NB4 (cell line): ENCODE results near the gene CFAP74.
"Not testable (repeated sequence)": the region's sequence is repeated elsewhere in the genome, so short reads cannot be mapped to it uniquely, and the experiment has no call there.

Experiments used
- MAX ChIP-seq: IDR thresholded peaks from 2 replicates; pipeline ENCODE4 v1.6.1; 2011; ENCODE audit warnings: low read depth, low read length
- POLR2A ChIP-seq: IDR thresholded peaks from 2 replicates; pipeline ENCODE4 v1.6.1; 2011; ENCODE audit warnings: mild to moderate bottlenecking; ENCODE audit not compliant: insufficient read length; ENCODE audit errors: extremely low read depth
- TF ChIP-seq, protein P1 (sequence below): IDR thresholded peaks from one replicate; pipeline ENCODE4 v1.5.1; 2012; ENCODE audit warnings: low read depth, low read length

DNA sequence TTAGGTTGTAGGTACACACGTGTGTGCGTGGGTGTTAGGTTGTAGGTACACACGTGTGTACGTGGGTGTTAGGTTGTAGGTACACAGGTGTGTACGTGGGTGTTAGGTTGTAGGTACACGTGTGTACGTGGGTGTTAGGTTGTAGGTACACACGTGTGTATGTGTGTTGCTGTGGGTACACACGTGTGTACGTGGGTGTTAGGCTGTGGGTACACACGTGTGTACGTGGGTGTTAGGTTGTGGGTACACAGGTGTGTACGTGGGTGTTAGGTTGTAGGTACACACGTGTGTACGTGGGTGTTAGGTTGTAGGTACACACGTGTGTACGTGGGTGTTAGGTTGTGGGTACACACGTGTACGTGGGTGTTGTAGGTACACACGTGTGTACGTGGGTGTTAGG is 68.7 kb downstream of the CFAP74 start:
- not testable (repeated sequence) for TF ChIP-seq MAX, POLR2A
- TF ChIP-seq, protein P1, sequence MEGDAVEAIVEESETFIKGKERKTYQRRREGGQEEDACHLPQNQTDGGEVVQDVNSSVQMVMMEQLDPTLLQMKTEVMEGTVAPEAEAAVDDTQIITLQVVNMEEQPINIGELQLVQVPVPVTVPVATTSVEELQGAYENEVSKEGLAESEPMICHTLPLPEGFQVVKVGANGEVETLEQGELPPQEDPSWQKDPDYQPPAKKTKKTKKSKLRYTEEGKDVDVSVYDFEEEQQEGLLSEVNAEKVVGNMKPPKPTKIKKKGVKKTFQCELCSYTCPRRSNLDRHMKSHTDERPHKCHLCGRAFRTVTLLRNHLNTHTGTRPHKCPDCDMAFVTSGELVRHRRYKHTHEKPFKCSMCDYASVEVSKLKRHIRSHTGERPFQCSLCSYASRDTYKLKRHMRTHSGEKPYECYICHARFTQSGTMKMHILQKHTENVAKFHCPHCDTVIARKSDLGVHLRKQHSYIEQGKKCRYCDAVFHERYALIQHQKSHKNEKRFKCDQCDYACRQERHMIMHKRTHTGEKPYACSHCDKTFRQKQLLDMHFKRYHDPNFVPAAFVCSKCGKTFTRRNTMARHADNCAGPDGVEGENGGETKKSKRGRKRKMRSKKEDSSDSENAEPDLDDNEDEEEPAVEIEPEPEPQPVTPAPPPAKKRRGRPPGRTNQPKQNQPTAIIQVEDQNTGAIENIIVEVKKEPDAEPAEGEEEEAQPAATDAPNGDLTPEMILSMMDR, result not testable (repeated sequence)
